ENCODE data around the gene FXN.
A peak's percentile ranks its signal among the peaks of the same experiment; 100 is the strongest.

FXN gene

GRCh38 chr9:69122549-69123141, 87.1 kb downstream of the FXN start:
- TF ChIP-seq CTCF (IDR thresholded peaks at IDR 0.05; ENCODE audit: insufficient read depth, low read length, poor library complexity, severe bottlenecking): no peak
- TF ChIP-seq EZH2phosphoT487 (conservative IDR thresholded peaks at IDR 0.05; ENCODE audit: low read length): no peak
- H3K4me3 ChIP-seq (ENCODE audit: insufficient read depth, low read length, poor library complexity, severe bottlenecking): peak overlapping the region; percentile 48
- no peak overlapping the region for H2AFZ ChIP-seq (ENCODE audit: low read depth, low read length, severe bottlenecking)

GRCh38 chr9:69130456-69131441, 95.2 kb downstream of the FXN start:
- H3K9ac ChIP-seq (ENCODE audit: low read length): no peak overlapping the region
- no peaks in the 10 kb centered on the region for H3F3A ChIP-seq (ENCODE audit: insufficient read depth)
- H3K27me3 ChIP-seq (ENCODE audit: low read length): no peaks in the 10 kb centered on the region
- H3K36me3 ChIP-seq (ENCODE audit: low read length): no peaks in the 10 kb centered on the region
- H2AFZ ChIP-seq (ENCODE audit: low read depth, low read length, severe bottlenecking): no peak overlapping the region
- H4K20me1 ChIP-seq (ENCODE audit: low read depth, low read length): no peaks in the 10 kb centered on the region
- H3K27ac ChIP-seq (ENCODE audit: low read depth, low read length): no peak overlapping the region
- no peak overlapping the region for H3K4me2 ChIP-seq (ENCODE audit: low read depth, low read length, poor library complexity, severe bottlenecking)
- no peak overlapping the region for H3K4me3 ChIP-seq (ENCODE audit: insufficient read depth, low read length, poor library complexity, severe bottlenecking)
- no peak for TF ChIP-seq CTCF (IDR thresholded peaks at IDR 0.05; ENCODE audit: insufficient read depth, low read length, poor library complexity, severe bottlenecking)
- no peak for TF ChIP-seq EZH2phosphoT487 (conservative IDR thresholded peaks at IDR 0.05; ENCODE audit: low read length)
- no peaks in the 10 kb centered on the region for H3K9me3 ChIP-seq (ENCODE audit: insufficient read depth, low read length)
- no peaks in the 10 kb centered on the region for H3K9me2 ChIP-seq (replicated peaks; ENCODE audit: insufficient read depth, low read length)
- no peaks in the 10 kb centered on the region for H3K79me2 ChIP-seq (ENCODE audit: insufficient read depth, low read length)

More at GRCh38 chr9:69122549-69123141, 87.1 kb downstream of the FXN start:
- Histone ChIP-seq H3K9me2 (replicated peaks; ENCODE audit: insufficient read depth, low read length) (no peaks in the 10 kb centered on the region), H3K9ac (ENCODE audit: low read length) (peak overlapping the region; percentile 45; the same call in 1 of the 2 replicates), H3K27me3 (ENCODE audit: low read length) (no peaks in the 10 kb centered on the region), H3K27ac (ENCODE audit: low read depth, low read length) (no peak overlapping the region), H3K79me2 (ENCODE audit: insufficient read depth, low read length) (no peaks in the 10 kb centered on the region), H3K4me2 (ENCODE audit: low read depth, low read length, poor library complexity, severe bottlenecking) (peak overlapping the region; percentile 59), H3K9me3 (ENCODE audit: insufficient read depth, low read length) (no peaks in the 10 kb centered on the region), H3F3A (ENCODE audit: insufficient read depth) (no peaks in the 10 kb centered on the region), H3K36me3 (ENCODE audit: low read length) (no peaks in the 10 kb centered on the region), H4K20me1 (ENCODE audit: low read depth, low read length) (no peaks in the 10 kb centered on the region)

GRCh38 chr9:69131682-69132081, 96.1 kb downstream of the FXN start:
- no peaks in the 10 kb centered on the region for H4K20me1 ChIP-seq (ENCODE audit: low read depth, low read length)
- H3K27ac ChIP-seq (ENCODE audit: low read depth, low read length): no peak overlapping the region
- H3K9ac ChIP-seq (ENCODE audit: low read length): no peak overlapping the region
- no peaks in the 10 kb centered on the region for H3K36me3 ChIP-seq (ENCODE audit: low read length)
- no peak for TF ChIP-seq EZH2phosphoT487 (conservative IDR thresholded peaks at IDR 0.05; ENCODE audit: low read length)
- TF ChIP-seq CTCF (IDR thresholded peaks at IDR 0.05; ENCODE audit: insufficient read depth, low read length, poor library complexity, severe bottlenecking): no peak
- no peak overlapping the region for H3K4me3 ChIP-seq (ENCODE audit: insufficient read depth, low read length, poor library complexity, severe bottlenecking)
- H3K9me2 ChIP-seq (replicated peaks; ENCODE audit: insufficient read depth, low read length): no peaks in the 10 kb centered on the region
- H3K4me2 ChIP-seq (ENCODE audit: low read depth, low read length, poor library complexity, severe bottlenecking): no peak overlapping the region
- no peaks in the 10 kb centered on the region for H3K9me3 ChIP-seq (ENCODE audit: insufficient read depth, low read length)
- H3K27me3 ChIP-seq (ENCODE audit: low read length): no peaks in the 10 kb centered on the region
- H3K79me2 ChIP-seq (ENCODE audit: insufficient read depth, low read length): no peaks in the 10 kb centered on the region
- no peaks in the 10 kb centered on the region for H3F3A ChIP-seq (ENCODE audit: insufficient read depth)
- no peak overlapping the region for H2AFZ ChIP-seq (ENCODE audit: low read depth, low read length, severe bottlenecking)
